H9 (cell line): Measurements from ENCODE around the gene ZNF774. TPM values are rescaled to one million over a fixed set of nuclear protein-coding genes. Genes with fewer than 3 reads are reported as not detected.

Source experiments
- DNase-seq: peaks from one replicate; pipeline ENCODE4 v3.0.0-alpha.2; 2017
- H2AFZ ChIP-seq: one replicate; pipeline ENCODE4 v1.6.1; 2013; ENCODE audit warnings: mild to moderate bottlenecking, low read length, control low read depth, moderate library complexity
- H2AK5ac ChIP-seq: 2 replicates; pipeline ENCODE4 v1.6.1; 2013; ENCODE audit warnings: low read length, control low read depth, mixed read lengths; ENCODE audit not compliant: insufficient read length
- H2BK120ac ChIP-seq: one replicate; pipeline ENCODE4 v1.6.1; 2013; ENCODE audit warnings: low read depth, mild to moderate bottlenecking, low read length, control low read depth, inconsistent platforms; ENCODE audit not compliant: poor library complexity, severe bottlenecking
- H2BK12ac ChIP-seq: 2 replicates; pipeline ENCODE4 v1.6.1; 2013; ENCODE audit warnings: low read length, control low read depth, mixed read lengths, low read depth; ENCODE audit not compliant: insufficient read length
- H2BK15ac ChIP-seq: 2 replicates; pipeline ENCODE4 v1.6.1; 2013; ENCODE audit warnings: low read depth, low read length, control low read depth
- H2BK20ac ChIP-seq: one replicate; pipeline ENCODE4 v1.6.1; 2013; ENCODE audit warnings: low read depth, mild to moderate bottlenecking, low read length, control low read depth, inconsistent platforms; ENCODE audit not compliant: poor library complexity, severe bottlenecking
- H2BK5ac ChIP-seq: 2 replicates; pipeline ENCODE4 v1.6.1; 2013; ENCODE audit warnings: low read length, control low read depth, mixed read lengths; ENCODE audit not compliant: insufficient read length
- H3K14ac ChIP-seq: 2 replicates; pipeline ENCODE4 v1.6.1; 2013; ENCODE audit warnings: low read length, control low read depth; ENCODE audit not compliant: insufficient read depth
- H3K18ac ChIP-seq: 2 replicates; pipeline ENCODE4 v1.6.1; 2013; ENCODE audit warnings: low read depth, mild to moderate bottlenecking, mixed read lengths, low read length, control low read depth; ENCODE audit not compliant: insufficient read length
- H3K23ac ChIP-seq: 2 replicates; pipeline ENCODE4 v1.6.1; 2013; ENCODE audit warnings: low read length, control low read depth, mixed read lengths, low read depth; ENCODE audit not compliant: insufficient read length
- H3K23me2 ChIP-seq: 2 replicates; pipeline ENCODE4 v1.6.1; 2013; ENCODE audit warnings: low read depth, mild to moderate bottlenecking, mixed read lengths, low read length, control low read depth; ENCODE audit not compliant: insufficient read length, poor library complexity, severe bottlenecking
- H3K27ac ChIP-seq: 2 replicates; pipeline ENCODE4 v1.5.1; 2013; ENCODE audit warnings: low read length, control low read depth, mixed read lengths, low read depth; ENCODE audit not compliant: insufficient read length
- H3K27me3 ChIP-seq: 2 replicates; pipeline ENCODE4 v1.6.1; 2013; ENCODE audit warnings: low read length, control low read depth, inconsistent platforms; ENCODE audit not compliant: insufficient read depth
- H3K4ac ChIP-seq: 2 replicates; pipeline ENCODE4 v1.6.1; 2013; ENCODE audit warnings: low read depth, mild to moderate bottlenecking, control low read depth, inconsistent platforms, low read length, moderate library complexity
- H3K4me1 ChIP-seq: 2 replicates; pipeline ENCODE4 v1.6.1; 2013; ENCODE audit warnings: low read length, control low read depth, inconsistent platforms; ENCODE audit not compliant: insufficient read depth
- H3K4me2 ChIP-seq: 2 replicates; pipeline ENCODE4 v1.6.1; 2013; ENCODE audit warnings: low read length, control low read depth, mixed read lengths; ENCODE audit not compliant: insufficient read length, insufficient read depth
- H3K56ac ChIP-seq: 2 replicates; pipeline ENCODE4 v1.6.1; 2013; ENCODE audit warnings: low read depth, mild to moderate bottlenecking, mixed read lengths, low read length, control low read depth; ENCODE audit not compliant: insufficient read length
- H3K79me1 ChIP-seq: 2 replicates; pipeline ENCODE4 v1.6.1; 2013; ENCODE audit warnings: low read depth, mild to moderate bottlenecking, moderate library complexity, low read length, control low read depth, inconsistent platforms; ENCODE audit not compliant: insufficient read depth, poor library complexity, severe bottlenecking
- H3K79me2 ChIP-seq: 2 replicates; pipeline ENCODE4 v1.6.1; 2013; ENCODE audit warnings: low read length, control low read depth, inconsistent platforms; ENCODE audit not compliant: insufficient read depth
- H3K9ac ChIP-seq: 2 replicates; pipeline ENCODE4 v1.6.1; 2013; ENCODE audit warnings: low read length, control low read depth, mixed read lengths; ENCODE audit not compliant: insufficient read length; ENCODE audit errors: extremely low read depth
- H3K9me3 ChIP-seq: one replicate; pipeline ENCODE4 v1.6.1; 2013; ENCODE audit warnings: low read depth, low read length, inconsistent platforms; ENCODE audit not compliant: control insufficient read depth
- H3T11ph ChIP-seq: one replicate; pipeline ENCODE4 v1.6.1; 2013; ENCODE audit warnings: mild to moderate bottlenecking, low read length, control low read depth, inconsistent platforms
- H4K20me1 ChIP-seq: one replicate; pipeline ENCODE4 v1.6.1; 2013; ENCODE audit not compliant: control insufficient read depth, insufficient read length, insufficient read depth
- H4K5ac ChIP-seq: 2 replicates; pipeline ENCODE4 v1.6.1; 2013; ENCODE audit warnings: low read depth, mild to moderate bottlenecking, mixed read lengths, low read length, control low read depth; ENCODE audit not compliant: insufficient read length
- H4K8ac ChIP-seq: replicated peaks from 2 replicates; pipeline ENCODE4 v1.6.1; 2013; ENCODE audit warnings: low read length, control low read depth, mixed read lengths, low read depth; ENCODE audit not compliant: insufficient read length
- H4K91ac ChIP-seq: 2 replicates; pipeline ENCODE4 v1.6.1; 2013; ENCODE audit warnings: low read depth, mild to moderate bottlenecking, moderate library complexity, mixed read lengths, low read length, control low read depth; ENCODE audit not compliant: insufficient read length
- H3K27ac Mint-ChIP-seq, 3 experiments: 2 replicates in 2 of 3; 3 replicates in 1 of 3; pipeline ENCODE4 v1.8.0; 2020 to 2021; ENCODE audit warnings: mixed read lengths in 3 of 3, mild to moderate bottlenecking in 1 of 3, moderate library complexity in 1 of 3
- H3K27me3 Mint-ChIP-seq: 2 replicates; pipeline ENCODE4 v1.8.0; 2021; ENCODE audit warnings: low read depth, mild to moderate bottlenecking, moderate library complexity, mixed read lengths
- H3K36me3 Mint-ChIP-seq, 3 experiments: 2 replicates in 2 of 3; 3 replicates in 1 of 3; pipeline ENCODE4 v1.8.0; 2020 to 2021; ENCODE audit warnings: low read depth in 3 of 3, mixed read lengths in 3 of 3; ENCODE audit not compliant: insufficient read depth in 1 of 3
- H3K4me1 Mint-ChIP-seq, 2 experiments: 2 replicates each; pipeline ENCODE4 v1.8.0; 2020; ENCODE audit warnings: mixed read lengths in 2 of 2
- H3K4me3 Mint-ChIP-seq, 2 experiments: 2 replicates in 1 of 2; 3 replicates in 1 of 2; pipeline ENCODE4 v1.8.0; 2020 to 2021; ENCODE audit warnings: mild to moderate bottlenecking in 2 of 2, mixed read lengths in 2 of 2, moderate library complexity in 1 of 2
- H3K9me3 Mint-ChIP-seq, 2 experiments: 2 replicates in 1 of 2; 3 replicates in 1 of 2; pipeline ENCODE4 v1.8.0; 2020; ENCODE audit warnings: mild to moderate bottlenecking in 2 of 2, mixed read lengths in 2 of 2, moderate library complexity in 1 of 2
- WGBS: extraction: QIAGEN DNeasy Blood & Tissue Kit; methylation state at CpG from one replicate; pipeline ENCODE4 v1.1.7; 2013; ENCODE audit warnings: missing lambda C conversion rate, low lambda C conversion rate, mixed read lengths; ENCODE audit not compliant: insufficient read length; ENCODE audit errors: extremely low coverage; 5-methylcytosine and 5-hydroxymethylcytosine counted together
- total RNA-seq: library from RNA; stranded (reverse); gene quantifications from 2 replicates; pipeline ENCODE4 v1.2.1, GENCODE V29; 2021
- TF ChIP-seq, protein P1 (sequence below): fragments of 200-600 bp; sonication (generic); conservative IDR thresholded peaks from 3 replicates; pipeline ENCODE4 v1.8.0; 2021; ENCODE audit warnings: antibody characterized with exemption, mild to moderate bottlenecking

The ZNF774 gene
- total RNA-seq, 1 experiment from 2014 or later, result 2.5 TPM

DNA sequence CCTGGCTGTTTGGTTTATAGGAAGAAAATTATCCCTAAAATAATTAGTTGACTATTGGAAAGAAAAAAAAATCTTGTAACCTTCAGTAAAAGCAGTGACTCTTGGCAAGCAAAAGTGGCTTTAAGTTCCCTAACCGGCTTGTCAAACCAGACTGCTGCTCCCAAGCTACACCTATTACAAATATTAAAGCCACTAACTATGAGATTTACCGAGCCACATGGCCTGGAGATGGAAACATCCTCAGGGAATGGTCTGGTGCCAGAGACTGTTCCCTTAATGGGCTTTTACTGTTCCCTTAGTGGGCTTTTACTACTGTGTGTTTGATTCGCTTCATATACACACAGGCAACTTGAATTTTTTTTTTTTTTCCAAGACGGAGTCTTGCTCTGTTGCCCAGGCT, 35.9 kb upstream of the ZNF774 start:
- Mint-ChIP-seq H3K36me3 (no peaks in the 10 kb centered on the region), H3K27me3 (no peaks in the 10 kb centered on the region), H3K4me3 (no peak overlapping the region), H3K4me1 (peaks cover 14 to 24% of the 10 kb centered on the region in 2 experiments), H3K9me3 (no peaks in the 10 kb centered on the region), H3K27ac (no peak overlapping the region)
- H2AK5ac ChIP-seq, result no peak overlapping the region
- H4K8ac ChIP-seq, result no peak overlapping the region
- DNase-seq, result no peak
- H3K27me3 ChIP-seq, result no peaks in the 10 kb centered on the region
- no peak overlapping the region for H2BK5ac ChIP-seq
- H2BK15ac ChIP-seq, result no peak overlapping the region
- H2BK120ac ChIP-seq, result no peak overlapping the region
- H4K20me1 ChIP-seq, result no peaks in the 10 kb centered on the region
- no peaks in the 10 kb centered on the region for H3K4me1 ChIP-seq
- TF ChIP-seq, protein P1, sequence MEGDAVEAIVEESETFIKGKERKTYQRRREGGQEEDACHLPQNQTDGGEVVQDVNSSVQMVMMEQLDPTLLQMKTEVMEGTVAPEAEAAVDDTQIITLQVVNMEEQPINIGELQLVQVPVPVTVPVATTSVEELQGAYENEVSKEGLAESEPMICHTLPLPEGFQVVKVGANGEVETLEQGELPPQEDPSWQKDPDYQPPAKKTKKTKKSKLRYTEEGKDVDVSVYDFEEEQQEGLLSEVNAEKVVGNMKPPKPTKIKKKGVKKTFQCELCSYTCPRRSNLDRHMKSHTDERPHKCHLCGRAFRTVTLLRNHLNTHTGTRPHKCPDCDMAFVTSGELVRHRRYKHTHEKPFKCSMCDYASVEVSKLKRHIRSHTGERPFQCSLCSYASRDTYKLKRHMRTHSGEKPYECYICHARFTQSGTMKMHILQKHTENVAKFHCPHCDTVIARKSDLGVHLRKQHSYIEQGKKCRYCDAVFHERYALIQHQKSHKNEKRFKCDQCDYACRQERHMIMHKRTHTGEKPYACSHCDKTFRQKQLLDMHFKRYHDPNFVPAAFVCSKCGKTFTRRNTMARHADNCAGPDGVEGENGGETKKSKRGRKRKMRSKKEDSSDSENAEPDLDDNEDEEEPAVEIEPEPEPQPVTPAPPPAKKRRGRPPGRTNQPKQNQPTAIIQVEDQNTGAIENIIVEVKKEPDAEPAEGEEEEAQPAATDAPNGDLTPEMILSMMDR, result no peak
- H3K9me3 ChIP-seq, result no peaks in the 10 kb centered on the region
- H4K91ac ChIP-seq, result no peak overlapping the region
- H3K79me1 ChIP-seq, result no peaks in the 10 kb centered on the region
- H3K23ac ChIP-seq, result no peak overlapping the region
- H3K56ac ChIP-seq, result no peak overlapping the region
- H2AFZ ChIP-seq, result no peak overlapping the region
- no peak overlapping the region for H2BK12ac ChIP-seq
- no peak overlapping the region for H3K18ac ChIP-seq
- no peak overlapping the region for H3K14ac ChIP-seq
- H3K23me2 ChIP-seq, result peaks cover 3% of the 10 kb centered on the region
- no peak overlapping the region for H4K5ac ChIP-seq
- H2BK20ac ChIP-seq, result no peak overlapping the region
- H3K79me2 ChIP-seq, result no peaks in the 10 kb centered on the region
- no CpG with 5 or more reads among the region's 4 CpGs for WGBS
- no peak overlapping the region for H3T11ph ChIP-seq
- no peak overlapping the region for H3K4ac ChIP-seq
- no peak overlapping the region for H3K4me2 ChIP-seq
- no peak overlapping the region for H3K9ac ChIP-seq
- no peak overlapping the region for H3K27ac ChIP-seq
